K562 (cell line): Measurements from ENCODE around the gene PDZRN3. TPM values are rescaled to one million over a fixed set of nuclear protein-coding genes. Genes with fewer than 3 reads are reported as not detected.

Experiments used
- ATAC-seq: fragments of 200-7000 bp; cut with Tn5 transposase; 3 replicates; pipeline ENCODE4 v1.9.1; 2020; ENCODE audit warnings: moderate library complexity
- BruUV-seq: library from RNA; stranded (reverse); fragments of 400-500 nt; replicated peaks from 2 replicates; lab custom pipeline; 2021; lab: Mats Ljungman, UMichigan
- CTCF ChIA-PET: fragments of 300-600 bp; formaldehyde crosslinking; extraction: SDS; loops from one replicate; lab custom pipeline; 2021; ENCODE audit warnings: low intra/inter-chr PET ratio; lab: Yijun Ruan, JAX
- POLR2A ChIA-PET: fragments of 300-600, 350-650 bp; sonication (Branson Sonifier 250); formaldehyde crosslinking; extraction: SDS; loops from one replicate; lab custom pipeline; 2021; ENCODE audit warnings: antibody characterized with exemption, inconsistent platforms; lab: Yijun Ruan, JAX
- DNase-seq, 4 experiments: peaks; one replicate each; pipeline versions ENCODE4 v3.0.0 to v3.0.0-alpha.2; 2011 to 2018; ENCODE audit warnings: low spot score in 3 of 4, mixed read lengths in 3 of 4; ENCODE audit errors: extremely low read depth in 1 of 4
- FAIRE-seq: peaks from 2 replicates; lab custom pipeline; 2011; peaks lifted over from hg19 to GRCh38; lab: Jason Lieb, UNC
- H2AFZ ChIP-seq: 2 replicates; pipeline ENCODE4 v1.6.0; 2011; ENCODE audit warnings: low read depth, low read length, control low read depth, inconsistent platforms
- H3K27ac ChIP-seq: fragments of 200-600 bp; 3 replicates; pipeline ENCODE4 v1.8.0; 2011; ENCODE audit warnings: low read depth, mild to moderate bottlenecking, control low read depth, inconsistent platforms, low read length, moderate library complexity, mixed read lengths; ENCODE audit errors: extremely low read depth
- H3K27me3 ChIP-seq, 2 experiments: fragments of 300-600 bp in 1 of 2; 2 replicates in 1 of 2; 3 replicates in 1 of 2; pipeline versions ENCODE4 v1.6.0 to v1.8.0; 2011; ENCODE audit warnings: inconsistent platforms in 2 of 2, low read length in 2 of 2, mild to moderate bottlenecking in 1 of 2, mixed read lengths in 1 of 2, moderate library complexity in 1 of 2; ENCODE audit not compliant: control insufficient read depth in 2 of 2, insufficient read depth in 2 of 2
- H3K36me3 ChIP-seq: fragments of 300-600 bp; 3 replicates; pipeline ENCODE4 v1.8.0; 2011; ENCODE audit warnings: mild to moderate bottlenecking, low read length, inconsistent platforms; ENCODE audit not compliant: control insufficient read depth, insufficient read depth
- H3K4me1 ChIP-seq, 2 experiments: fragments of 200-600 bp in 1 of 2; replicated peaks in 1 of 2; 2 replicates in 1 of 2; 3 replicates in 1 of 2; pipeline versions ENCODE4 v1.5.1 to v1.8.0; 2011; ENCODE audit warnings: inconsistent platforms in 2 of 2, low read length in 2 of 2, mild to moderate bottlenecking in 1 of 2, mixed read lengths in 1 of 2, moderate library complexity in 1 of 2; ENCODE audit not compliant: control insufficient read depth in 2 of 2, insufficient read depth in 2 of 2
- H3K4me2 ChIP-seq: 2 replicates; pipeline ENCODE4 v1.6.1; 2011; ENCODE audit warnings: low read length, control low read depth, inconsistent platforms, mixed read lengths; ENCODE audit not compliant: insufficient read depth
- H3K4me3 ChIP-seq: fragments of 200-600 bp; sonication (generic), shearing (Covaris generic); 2 replicates; pipeline ENCODE4 v1.5.1; 2016; ENCODE audit warnings: control low read depth, inconsistent platforms
- H3K79me2 ChIP-seq: fragments of 200-600 bp; 3 replicates; pipeline ENCODE4 v1.8.0; 2011; ENCODE audit warnings: low read length, inconsistent platforms; ENCODE audit not compliant: control insufficient read depth, insufficient read depth
- H3K9ac ChIP-seq, 2 experiments: 2 replicates each; pipeline versions ENCODE4 v1.6.0 to v1.6.1; 2011; ENCODE audit warnings: low read depth in 2 of 2, low read length in 2 of 2, control low read depth in 1 of 2, inconsistent platforms in 1 of 2, mild to moderate bottlenecking in 1 of 2, mixed read lengths in 1 of 2; ENCODE audit not compliant: insufficient read depth in 1 of 2
- H3K9me1 ChIP-seq: one replicate; pipeline ENCODE4 v1.6.0; 2011; ENCODE audit warnings: inconsistent platforms, mild to moderate bottlenecking, low read length, moderate library complexity; ENCODE audit not compliant: control insufficient read depth, insufficient read depth
- H3K9me3 ChIP-seq: replicated peaks from 2 replicates; pipeline ENCODE4 v1.5.1; 2011; ENCODE audit warnings: low read depth, low read length, inconsistent platforms; ENCODE audit not compliant: control insufficient read depth, insufficient read depth
- H4K20me1 ChIP-seq: replicated peaks from 2 replicates; pipeline ENCODE4 v1.6.1; 2011; ENCODE audit warnings: low read length, inconsistent platforms, mixed read lengths; ENCODE audit not compliant: control insufficient read depth, insufficient read depth
- C11orf30 ChIP-seq: fragments of 450-650 bp; IDR thresholded peaks from 2 replicates; pipeline ENCODE4 v1.6.1; 2016; ENCODE audit warnings: low read depth, mild to moderate bottlenecking
- MAFF ChIP-seq: IDR thresholded peaks from 2 replicates; pipeline ENCODE4 v1.6.1; 2012; ENCODE audit warnings: low read length, improper control_type of control experiment
- MAFG ChIP-seq: fragments of 450-650 bp; conservative IDR thresholded peaks from 2 replicates; pipeline ENCODE4 v1.6.1; 2016; ENCODE audit warnings: missing genetic modification characterization, missing compliant biosample characterization
- MAFK ChIP-seq: IDR thresholded peaks from 2 replicates; pipeline ENCODE4 v1.6.1; 2011; ENCODE audit warnings: low read length, improper control_type of control experiment
- MLX ChIP-seq, 2 experiments: fragments of 450-650 bp in 1 of 2; sonication (generic) in 1 of 2; formaldehyde crosslinking; conservative IDR thresholded peaks; 2 replicates each; pipeline versions ENCODE4 v1.4.0 to v1.8.1; 2020 to 2022; ENCODE audit warnings: mild to moderate bottlenecking in 1 of 2, missing genetic modification reagents in 1 of 2
- NFE2 ChIP-seq: IDR thresholded peaks from 2 replicates; pipeline ENCODE4 v1.6.1; 2014; ENCODE audit warnings: antibody characterized with exemption, low read depth
- SREBF1 ChIP-seq: fragments of 150-350 bp; IDR thresholded peaks from 2 replicates; pipeline ENCODE4 v1.6.1; 2014; ENCODE audit warnings: antibody characterized with exemption, low read depth, low read length, borderline replicate concordance
- ZNF316 ChIP-seq: fragments of 450-650 bp; IDR thresholded peaks from 2 replicates; pipeline ENCODE4 v1.6.1; 2016
- WGBS: fragments of 100-300 bp; shearing (Covaris generic); methylation state at CpG from one replicate; pipeline ENCODE4 v1.1.6; 2016; ENCODE audit warnings: low coverage, mixed read lengths; ENCODE audit not compliant: insufficient coverage; ENCODE audit errors: missing lambda C conversion rate; 5-methylcytosine and 5-hydroxymethylcytosine counted together
- in situ Hi-C: fragments of 300-500 bp; cut with MboI; formaldehyde crosslinking; loops from 4 replicates; pipeline ENCODE4 v1.15.0; 2018; ENCODE audit warnings: inconsistent platforms, mixed read lengths
- intact Hi-C: fragments of 100-400 bp; cut with micrococcal nuclease; formaldehyde crosslinking; loops from 2 replicates; pipeline ENCODE4 v1.14.2; 2022
- polyA plus RNA-seq, 8 experiments: library from polyadenylated mRNA; depleted of rRNA in 4 of 8; stranded (reverse) in 5 of 8; unstranded in 3 of 8; fragments of >200 nt; fragmentation: Nextera tagmentation in 2 of 8; fragmentation: Illumina TruSeq in 1 of 8; extraction: Ambion mirVana in 2 of 8; extraction: Trizol in 1 of 8; gene quantifications; 2 replicates each; pipeline versions ENCODE4 v1.2.1 to v1.2.3, GENCODE V29; 2011 to 2014; ENCODE audit warnings: inconsistent platforms in 1 of 8, missing spikeins in 1 of 8
- total RNA-seq, 7 experiments: library from RNA; depleted of rRNA in 6 of 7; stranded (reverse); fragments of >200 nt in 6 of 7; fragmentation: Illumina TruSeq in 2 of 7; extraction: Trizol in 2 of 7; gene quantifications; 2 replicates each; pipeline versions ENCODE4 v1.2.1 to v1.2.3, GENCODE V29; 2011 to 2021; ENCODE audit warnings: low replicate concordance in 1 of 7
- TF ChIP-seq, protein P1 (sequence below): fragments of 250-450 bp; sonication (Bioruptor Pico); IDR thresholded peaks from 2 replicates; pipeline ENCODE4 v1.5.0; 2021

The PDZRN3 gene
- total and polyA plus RNA-seq, 9 of the 15 experiments (the other 6 are each of a cell fraction or from before 2014, with no cell fraction given) = 0.16 TPM; not detected in 8

DNA sequence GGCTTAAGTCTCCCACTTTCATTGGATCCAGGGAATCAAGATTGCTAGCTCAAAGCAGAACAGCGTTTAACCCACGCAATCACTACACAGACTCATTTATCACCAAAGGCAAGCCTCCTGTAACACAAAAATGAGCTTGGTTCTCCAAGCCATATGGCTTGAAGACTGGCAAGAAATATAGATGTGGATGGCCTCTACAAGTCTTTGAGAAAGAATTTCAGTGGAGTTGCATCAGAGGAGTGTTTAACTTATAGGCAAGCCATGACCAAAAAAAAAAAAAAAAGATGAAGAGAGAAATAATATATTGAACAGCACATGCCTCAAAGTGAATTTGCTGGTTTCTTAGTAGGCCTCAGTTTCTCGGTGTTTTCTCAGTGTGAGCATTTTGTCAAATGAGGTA lies 27.3 kb downstream of the PDZRN3 start (continued):
- TF ChIP-seq MLX (CRISPR knock-in tag; conservative IDR thresholded peaks at IDR 0.05) = no peak

DNA sequence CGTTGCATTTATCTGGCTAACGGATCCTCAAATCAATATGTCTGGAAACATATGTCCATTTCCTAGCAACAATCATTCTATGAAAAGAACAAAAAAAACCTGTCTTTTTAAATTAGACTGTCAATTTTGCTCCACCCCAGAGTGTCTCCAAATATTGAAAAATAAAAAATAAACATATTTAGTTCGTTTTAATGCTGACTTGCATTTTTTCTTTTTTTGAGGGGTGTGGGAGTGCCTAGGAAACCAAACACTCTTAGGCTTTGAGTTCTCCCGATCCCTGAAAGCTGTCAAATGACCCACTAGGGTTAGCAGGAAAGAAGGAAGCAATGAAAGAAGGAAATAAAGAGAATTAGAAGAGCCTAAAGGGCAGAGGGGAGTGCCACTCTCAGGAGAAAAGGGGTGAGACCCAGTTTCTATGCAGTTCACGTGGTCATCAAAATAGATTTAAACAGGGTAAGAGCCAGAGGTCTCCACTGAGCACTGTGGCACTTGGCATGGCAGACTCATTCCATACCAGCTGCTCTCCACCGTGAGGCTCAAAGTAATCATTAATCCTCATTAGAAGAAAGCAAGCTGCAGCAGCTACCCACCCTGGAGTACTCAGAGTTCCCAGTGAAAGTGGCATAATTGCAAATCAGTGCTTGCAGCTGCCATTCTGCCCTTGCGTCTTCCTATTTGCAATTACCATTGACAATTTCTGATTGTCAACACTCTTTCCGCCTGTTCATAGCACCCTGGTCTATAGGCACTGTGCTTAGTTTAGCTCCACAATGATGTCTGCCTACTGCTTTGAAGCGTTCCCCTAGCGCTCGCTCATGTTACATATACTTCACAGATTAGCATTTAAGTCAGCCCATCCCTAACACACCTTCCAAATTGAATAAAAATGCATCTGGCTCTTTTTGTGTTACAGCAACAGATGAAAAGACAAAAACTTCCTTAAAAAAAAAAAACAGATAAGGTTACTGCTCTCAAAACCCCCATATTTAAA lies 32.3 kb downstream of the PDZRN3 start:
- Histone ChIP-seq H3K27ac (no peak overlapping the region), H3K4me2 (no peak overlapping the region), H3K79me2 (no peaks in the 10 kb centered on the region), H3K36me3 (no peaks in the 10 kb centered on the region), H3K9ac (no peak overlapping the region), H3K27me3 (no peaks in the 10 kb centered on the region), H2AFZ (no peak overlapping the region), H4K20me1 (no peaks in the 10 kb centered on the region), H3K9me3 (no peaks in the 10 kb centered on the region), H3K4me3 (no peak overlapping the region), H3K4me1 (no peaks in the 10 kb centered on the region), H3K9me1 (no peaks in the 10 kb centered on the region)
- ATAC-seq (no peak), FAIRE-seq (no peak), DNase-seq (no peak)
- in situ Hi-C loops = no loop called here
- intact Hi-C loops = no loop called here
- WGBS = 2% methylated on average over 11 of the region's 11 CpGs
- POLR2A ChIA-PET = no interaction called here
- BruUV-seq = no TSS peak
- peak; percentile 63 for TF ChIP-seq MAFK
- no peak for TF ChIP-seq SREBF1
- TF ChIP-seq MAFG (tag) = peak; percentile 63; the same call in 1 of the 2 replicates
- TF ChIP-seq, protein P1, sequence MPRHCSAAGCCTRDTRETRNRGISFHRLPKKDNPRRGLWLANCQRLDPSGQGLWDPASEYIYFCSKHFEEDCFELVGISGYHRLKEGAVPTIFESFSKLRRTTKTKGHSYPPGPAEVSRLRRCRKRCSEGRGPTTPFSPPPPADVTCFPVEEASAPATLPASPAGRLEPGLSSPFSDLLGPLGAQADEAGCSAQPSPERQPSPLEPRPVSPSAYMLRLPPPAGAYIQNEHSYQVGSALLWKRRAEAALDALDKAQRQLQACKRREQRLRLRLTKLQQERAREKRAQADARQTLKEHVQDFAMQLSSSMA (CRISPR knock-in tag) = no peak
- peak; percentile 77 for TF ChIP-seq ZNF316
- TF ChIP-seq MAFF = peak; percentile 74
- peak; percentile 58 for TF ChIP-seq C11orf30
- TF ChIP-seq NFE2 = no peak
- CTCF ChIA-PET = no interaction called here
